GM19455 (cell line): ENCODE results near the gene OSBPL3.

Experiments
- ATAC-seq: cut with Tn5 transposase; IDR thresholded peaks from one replicate; pipeline ENCODE4 v1.9.1; 2021; ENCODE audit not compliant: unreplicated experiment

The OSBPL3 gene

DNA sequence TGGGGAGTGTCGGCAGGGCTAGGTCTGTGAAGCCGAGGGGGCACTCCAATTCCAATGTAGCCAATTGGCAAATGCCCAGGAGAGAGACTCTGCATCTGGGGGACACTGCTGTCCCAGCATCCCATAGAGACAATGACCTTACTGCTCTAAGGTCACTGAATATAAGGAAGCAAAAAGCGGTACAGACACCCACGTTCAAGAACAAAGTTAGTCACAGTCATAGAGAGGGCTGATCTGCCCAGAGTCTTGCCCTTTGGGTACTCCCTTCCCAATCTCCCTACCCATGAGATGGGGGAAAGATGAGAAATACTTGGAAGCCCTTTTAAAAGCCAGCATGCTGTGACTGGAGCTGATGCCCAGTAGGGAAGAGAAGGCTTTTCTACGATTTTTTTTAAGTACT is 146.4 kb downstream of the OSBPL3 start:
- no peak for ATAC-seq

DNA sequence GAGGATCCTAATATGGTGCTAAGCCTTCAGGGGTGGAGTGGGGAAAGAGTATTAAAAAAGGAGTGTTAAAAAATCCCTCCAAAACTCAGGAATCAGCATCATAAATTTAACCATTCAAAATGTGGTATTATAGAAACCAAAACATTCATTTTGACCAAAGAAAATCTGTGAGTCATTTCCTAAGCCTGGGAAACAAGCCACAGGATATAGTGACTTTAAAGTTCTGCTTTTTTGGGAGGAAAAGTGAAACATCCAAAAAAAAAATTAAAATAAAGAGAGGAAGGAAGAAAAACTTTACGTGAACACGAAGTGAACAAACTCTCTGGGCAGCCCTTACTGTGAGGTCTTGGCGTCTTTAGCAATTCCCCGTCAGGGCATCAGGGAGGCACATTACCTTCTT is 148.7 kb downstream of the OSBPL3 start:
- ATAC-seq = no peak

DNA sequence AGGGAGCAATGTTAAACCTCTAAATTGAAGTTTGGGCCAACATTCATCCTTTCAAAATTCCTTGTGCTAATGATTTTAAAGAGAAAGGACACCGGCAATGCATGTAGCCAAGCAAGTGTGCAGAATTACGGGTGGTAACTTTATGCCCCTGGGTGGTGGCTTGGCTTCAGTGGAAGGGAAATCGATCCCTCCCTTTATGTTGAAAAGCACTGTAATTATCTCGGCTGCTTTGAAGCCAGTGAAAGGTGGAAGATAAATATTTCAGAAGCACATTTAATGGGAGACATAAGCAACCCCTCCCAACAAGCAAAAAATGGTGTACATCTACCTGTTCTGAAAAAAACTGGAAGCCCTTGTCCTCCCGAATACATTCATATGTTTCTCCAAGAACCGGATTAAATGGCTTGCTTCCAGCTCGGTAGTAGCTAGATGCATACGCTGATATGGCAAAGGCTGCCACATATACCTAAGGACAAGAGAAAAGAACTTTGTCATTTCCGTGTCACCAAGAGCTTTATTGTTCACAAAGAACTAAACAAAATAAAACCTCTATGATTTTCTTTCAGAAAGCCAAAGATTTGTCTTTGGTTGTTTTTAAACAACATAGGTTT is 149.4 kb downstream of the OSBPL3 start:
- no peak for ATAC-seq

DNA sequence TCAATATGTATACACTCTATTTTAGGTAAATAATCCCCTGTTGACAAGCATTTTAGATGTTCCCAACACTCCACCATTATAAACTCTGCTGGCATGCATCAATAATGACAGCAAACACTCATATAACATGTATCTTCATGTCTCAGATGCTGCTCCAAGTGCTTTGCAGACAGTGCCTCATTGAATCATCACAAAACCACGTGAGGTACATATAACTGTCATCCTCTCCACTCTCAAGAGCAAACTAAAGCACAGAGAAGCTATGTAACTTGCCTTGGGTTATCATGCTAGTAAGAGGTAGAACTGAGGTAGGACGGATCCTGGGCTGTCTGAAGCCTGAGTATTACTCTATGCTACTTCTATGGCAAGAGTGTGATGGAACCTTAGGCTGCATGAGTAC is 150.2 kb downstream of the OSBPL3 start:
- ATAC-seq = no peak

DNA sequence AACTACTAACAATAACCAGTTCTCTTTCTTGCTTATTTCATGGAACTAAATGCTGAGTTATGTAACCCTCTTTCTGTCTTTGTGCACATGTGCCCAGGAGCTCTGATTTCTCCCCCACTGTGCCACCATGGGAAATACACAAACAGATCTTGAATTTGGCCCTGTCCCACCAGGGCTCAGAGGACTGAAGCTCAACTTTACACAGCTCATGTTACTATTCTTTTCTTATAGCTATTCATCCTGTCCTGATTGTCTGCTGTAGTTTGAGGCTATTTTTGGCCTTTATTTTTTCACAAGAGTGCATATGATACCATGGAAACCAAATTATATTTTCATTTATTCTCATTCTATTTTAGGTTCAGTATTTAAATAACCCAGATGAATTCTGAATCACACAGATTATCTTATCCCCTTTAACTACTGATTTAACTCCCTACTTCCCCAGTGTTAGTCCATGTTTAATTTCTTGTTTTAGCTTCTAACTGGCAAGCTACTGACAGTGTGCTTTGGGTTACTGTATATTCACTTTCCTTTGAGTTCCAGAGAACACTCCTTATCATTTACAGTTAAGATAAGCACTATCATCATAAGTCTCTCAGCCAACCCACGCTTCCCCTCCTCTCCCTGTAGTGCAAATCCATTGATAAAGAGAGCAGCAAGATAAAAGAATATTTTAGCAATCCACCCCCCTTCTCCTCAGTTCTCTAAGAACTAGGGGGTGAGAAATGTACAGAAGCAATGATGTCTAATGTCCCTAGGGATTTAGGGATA is 150.9 kb downstream of the OSBPL3 start:
- no peak for ATAC-seq

DNA sequence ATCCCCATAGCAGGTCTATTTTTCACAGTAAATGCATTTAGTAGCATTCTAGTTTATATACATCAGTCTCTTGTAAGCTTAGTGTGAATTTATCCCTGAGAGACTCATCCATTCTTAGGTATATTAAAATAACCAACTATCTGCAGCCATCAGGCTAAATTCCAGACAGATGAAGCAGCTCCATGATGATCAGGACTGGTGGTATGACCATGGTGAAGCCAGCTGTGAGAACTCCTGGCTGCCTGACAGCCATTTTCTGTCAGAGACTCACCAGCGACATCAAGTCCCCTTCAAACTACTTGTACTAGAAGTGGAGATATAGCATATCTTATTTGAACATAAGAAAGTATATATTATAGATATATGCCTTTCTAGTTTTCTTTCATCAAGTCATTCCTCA is 152.4 kb downstream of the OSBPL3 start:
- no peak for ATAC-seq

DNA sequence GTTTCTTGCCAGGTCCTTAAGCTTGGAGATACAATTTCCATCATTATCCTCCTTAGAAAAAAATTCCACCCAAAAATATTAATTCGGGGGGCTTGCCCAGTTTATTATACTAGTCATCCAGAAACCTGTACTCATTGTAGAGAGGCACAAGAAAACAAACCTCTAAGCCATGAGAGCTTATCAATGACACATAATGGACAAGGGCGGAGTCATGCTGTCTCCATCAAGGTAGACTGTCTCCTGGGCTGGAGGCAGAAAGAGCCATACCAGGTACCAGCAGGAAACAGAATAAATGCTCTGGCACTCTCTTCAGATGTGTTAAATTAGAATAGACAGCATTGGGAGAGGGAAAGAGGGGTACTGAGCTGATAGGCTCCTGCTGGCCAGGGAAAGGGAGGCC is 153.0 kb downstream of the OSBPL3 start:
- ATAC-seq = no peak

DNA sequence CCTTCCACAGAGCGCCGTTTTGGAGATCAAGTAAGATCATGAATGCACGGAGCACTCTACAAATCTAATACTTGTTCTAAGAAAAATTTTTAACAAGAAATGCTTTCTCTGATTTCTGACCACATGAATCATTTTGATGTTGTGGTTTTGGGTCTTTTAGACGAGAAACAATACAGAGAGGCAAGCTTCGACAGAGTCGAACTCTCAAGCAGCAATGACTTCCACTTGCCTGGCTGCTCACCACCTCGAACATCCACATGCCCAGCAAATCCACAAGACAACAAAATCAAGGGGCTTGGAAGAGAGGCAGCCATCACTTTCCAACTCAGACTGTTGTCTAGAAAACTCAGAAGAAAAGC is 153.3 kb downstream of the OSBPL3 start:
- no peak for ATAC-seq

DNA sequence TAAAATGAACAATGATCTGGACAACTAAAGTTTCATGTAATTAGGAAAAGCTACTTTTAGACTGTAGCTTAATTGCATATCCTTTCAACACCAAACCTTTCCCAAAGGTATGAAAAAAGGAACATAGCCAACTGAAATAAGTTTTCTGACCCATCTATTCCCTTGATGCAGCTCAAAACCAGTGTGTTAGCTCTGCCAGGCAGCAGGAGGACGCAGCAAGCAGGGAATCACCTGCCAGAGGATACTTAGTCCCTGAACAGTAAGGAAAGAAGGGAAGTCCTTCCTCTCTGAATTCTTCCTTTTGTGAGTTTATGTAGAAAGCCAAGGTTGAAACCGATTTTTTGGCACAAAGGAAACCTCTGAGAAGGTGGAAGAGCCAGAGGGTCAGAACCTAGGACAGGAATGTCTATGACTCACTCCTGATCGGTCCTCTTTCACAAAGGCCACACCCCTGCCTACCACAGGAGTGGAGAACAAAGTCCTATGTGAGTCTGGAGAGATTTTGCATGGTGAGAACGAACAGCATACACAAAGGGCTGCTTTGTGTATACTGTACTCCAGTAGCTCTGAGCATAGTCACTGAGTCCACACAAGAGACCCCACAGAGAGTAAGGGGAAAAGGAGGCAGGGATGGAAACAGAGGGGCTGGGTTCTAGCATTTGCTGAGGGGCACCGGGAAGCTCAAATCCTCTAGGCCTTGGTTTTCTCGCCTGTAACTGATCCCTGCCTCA is 153.9 kb downstream of the OSBPL3 start:
- no peak for ATAC-seq

DNA sequence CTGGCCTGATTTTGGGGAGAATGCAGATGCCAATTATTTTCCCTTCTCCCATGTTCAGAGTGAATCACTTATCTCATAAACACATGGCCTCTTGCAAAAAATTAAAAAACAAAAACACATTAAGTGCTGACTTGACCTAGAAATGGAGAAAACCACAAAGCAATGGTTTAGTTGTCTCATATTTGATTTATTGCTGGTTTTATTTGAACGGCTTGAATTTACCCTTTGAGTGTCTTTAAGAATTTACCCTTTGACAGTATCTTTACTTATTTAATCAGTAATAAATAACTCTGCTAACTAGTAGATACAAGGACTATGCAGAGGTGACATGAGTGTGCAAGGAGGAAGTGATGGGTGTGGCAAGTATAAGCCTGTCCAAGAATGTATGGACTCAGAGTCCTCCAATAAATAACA is 154.6 kb downstream of the OSBPL3 start:
- ATAC-seq = no peak

DNA sequence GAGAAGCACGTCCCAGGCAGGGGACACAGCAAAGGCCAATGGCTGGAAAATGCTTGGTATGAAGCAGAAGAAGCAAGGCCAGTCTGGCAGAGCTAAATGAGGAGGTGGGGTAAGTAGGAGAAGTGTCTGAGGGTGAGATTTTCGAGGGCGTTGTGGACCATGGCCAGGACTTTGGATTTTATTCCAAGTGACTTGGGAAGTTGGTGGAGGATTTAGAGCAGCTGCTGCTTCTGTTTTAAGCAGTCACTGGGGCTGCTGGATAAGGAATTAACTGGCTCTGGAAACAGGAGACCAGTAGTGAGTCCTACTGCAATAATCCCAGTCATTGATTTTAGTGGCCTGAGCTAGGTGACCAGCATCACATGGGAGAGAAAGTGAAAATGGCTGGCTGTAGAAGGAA is 155.1 kb downstream of the OSBPL3 start:
- no peak for ATAC-seq

DNA sequence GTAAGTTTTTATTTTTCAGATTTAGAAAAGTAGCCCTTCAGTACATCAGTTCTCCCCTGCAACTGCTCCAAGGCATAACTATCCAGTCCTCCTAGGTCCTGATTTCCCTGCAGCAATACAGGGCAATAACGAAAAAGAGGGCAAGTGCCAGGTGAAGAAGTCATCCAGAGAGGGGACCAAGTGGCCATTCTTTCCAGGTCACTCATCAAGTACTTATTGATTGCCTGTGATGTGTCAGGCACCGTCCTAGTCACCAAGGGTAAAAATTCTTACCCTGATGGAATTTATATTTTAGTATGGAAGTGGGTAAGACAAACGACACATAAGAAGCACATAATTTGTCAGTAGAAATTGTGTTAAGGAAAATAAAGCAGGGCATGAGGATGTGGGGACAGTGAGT is 155.6 kb downstream of the OSBPL3 start:
- ATAC-seq = no peak

DNA sequence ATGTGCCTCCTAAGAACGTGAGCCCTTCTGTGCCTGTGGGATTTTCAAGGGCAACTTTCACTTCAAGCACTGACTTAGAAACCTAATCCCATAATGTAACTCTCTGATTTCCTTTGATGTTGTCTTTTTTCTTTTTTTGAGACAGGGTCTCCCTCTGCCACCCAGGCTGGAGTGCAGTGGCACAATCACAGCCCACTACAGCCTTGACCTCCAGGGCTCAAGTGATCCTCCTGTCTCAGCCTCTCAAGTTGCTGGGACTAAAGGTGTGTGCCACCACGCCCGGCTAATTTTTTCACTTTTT is 158.3 kb downstream of the OSBPL3 start:
- no peak for ATAC-seq

DNA sequence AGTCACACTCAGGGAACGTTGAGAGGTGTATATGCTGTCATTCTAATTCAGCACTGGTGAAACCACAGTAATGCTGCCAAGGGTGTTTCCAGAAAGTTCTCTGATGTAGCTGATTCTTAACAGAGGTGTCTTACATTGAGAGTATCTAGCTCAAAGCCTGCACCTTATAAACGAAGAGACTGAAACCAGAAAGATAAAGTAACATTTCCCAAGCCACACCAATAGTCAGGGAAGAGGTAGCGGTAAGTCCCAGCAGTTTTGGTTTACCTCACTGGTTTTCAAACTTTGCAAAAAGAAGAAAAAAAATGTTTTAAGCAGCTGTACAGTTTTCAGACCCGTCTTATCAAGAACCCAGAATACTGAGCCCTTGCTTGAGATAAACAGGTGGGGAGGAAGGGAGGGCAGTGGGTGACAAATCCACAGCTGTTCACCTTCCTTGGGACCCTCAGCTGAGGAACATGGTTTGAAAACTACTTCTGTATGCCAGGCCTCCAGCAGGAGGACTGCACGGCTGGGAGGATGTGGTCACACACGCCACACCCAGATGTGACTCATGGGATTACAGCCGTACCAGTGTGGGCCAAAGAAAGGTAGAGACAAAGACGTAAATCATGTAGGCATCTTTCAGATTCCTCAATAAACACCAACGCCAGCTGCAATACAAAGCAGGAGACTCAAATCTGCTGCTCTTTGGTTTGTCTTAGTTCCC is 158.8 kb downstream of the OSBPL3 start:
- peak; percentile 77 for ATAC-seq

DNA sequence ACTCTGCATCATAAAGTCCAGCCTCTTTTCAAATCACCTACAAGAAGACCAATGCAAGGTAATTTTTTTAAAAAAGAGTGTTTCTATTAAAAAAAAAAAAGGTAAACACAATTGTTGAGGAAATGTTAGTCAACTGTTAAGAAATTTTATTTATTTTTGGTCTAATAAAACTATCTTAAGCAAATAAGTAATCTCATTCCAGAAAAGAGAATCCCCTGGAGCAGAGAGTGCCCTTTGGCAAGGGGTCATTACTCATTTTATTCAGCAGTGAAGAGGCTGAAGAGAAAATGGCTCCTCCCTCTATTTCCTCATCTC is 159.3 kb downstream of the OSBPL3 start:
- no peak for ATAC-seq

DNA sequence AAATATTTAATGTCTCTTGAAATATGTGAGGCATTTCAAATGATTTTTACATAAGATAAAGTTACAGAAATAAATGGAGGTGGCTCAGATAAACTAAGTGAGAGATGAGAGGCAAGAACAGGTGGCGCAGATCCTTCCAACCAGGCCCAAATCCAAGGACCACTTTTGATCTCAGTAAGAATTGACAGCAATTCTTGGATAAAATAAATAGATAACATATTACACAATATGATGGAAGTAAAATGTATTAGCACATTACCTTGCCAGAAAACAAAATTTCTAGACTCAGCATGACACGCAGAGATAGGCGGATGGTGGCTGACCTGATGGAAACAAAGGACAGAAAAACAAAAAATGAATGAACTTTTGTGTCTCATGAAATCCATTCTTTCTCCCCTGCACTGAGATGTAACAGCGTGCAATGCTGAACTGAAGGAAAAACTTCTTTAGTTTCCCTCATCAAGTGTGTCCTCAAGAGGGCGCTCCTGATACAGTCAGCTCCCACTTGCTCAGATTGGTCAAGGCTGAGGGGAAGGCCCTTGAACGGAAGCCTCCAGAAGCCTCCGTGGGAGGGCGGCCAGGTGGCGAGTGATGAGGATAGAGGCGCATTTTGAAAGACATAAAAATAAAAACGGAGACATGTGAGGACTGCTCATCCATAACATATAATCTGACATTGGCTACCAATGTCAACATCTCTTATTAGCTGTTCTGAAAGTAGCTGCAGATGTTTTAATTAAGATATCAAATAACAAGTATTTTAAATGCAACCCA is 159.9 kb downstream of the OSBPL3 start:
- ATAC-seq = peak; percentile 68

DNA sequence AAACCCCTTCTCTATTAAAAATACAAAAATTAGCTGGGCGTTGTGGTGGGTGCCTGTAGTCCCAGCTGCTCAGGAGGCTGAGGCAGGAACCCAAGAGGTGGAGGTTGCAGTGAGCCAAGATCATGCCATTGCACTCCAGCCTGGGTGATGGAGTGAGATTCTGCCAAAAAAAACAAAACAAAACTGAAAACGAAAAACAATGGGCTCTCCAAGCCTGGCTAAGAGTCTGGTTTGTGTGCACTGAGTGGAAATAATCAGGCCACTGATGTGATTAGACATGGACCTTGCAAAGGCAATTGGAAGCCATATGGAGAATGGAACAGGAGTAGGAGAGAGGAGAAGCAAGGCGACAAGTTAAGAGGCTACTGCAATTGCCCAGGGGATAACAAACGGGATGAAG is 162.6 kb downstream of the OSBPL3 start:
- ATAC-seq = no peak

DNA sequence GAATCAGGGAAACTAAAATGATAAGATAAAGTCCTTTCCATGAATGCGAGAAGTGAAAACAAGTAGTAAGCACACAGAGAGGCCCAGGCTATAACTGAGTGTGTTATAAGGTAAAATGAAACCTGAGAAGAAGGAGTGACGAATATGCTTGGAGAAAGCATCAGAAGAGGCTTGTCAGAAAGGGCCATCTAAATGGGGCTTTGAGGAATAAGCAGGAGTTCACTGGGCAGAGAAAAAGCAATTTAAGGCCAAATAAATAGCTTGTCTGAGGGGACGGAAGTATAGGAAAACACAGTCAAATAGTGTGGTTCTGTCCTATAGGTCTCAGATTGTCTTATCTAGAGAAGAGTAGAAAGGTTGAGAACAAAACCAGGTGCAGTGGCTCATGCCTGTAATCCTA is 163.1 kb downstream of the OSBPL3 start:
- ATAC-seq = no peak

DNA sequence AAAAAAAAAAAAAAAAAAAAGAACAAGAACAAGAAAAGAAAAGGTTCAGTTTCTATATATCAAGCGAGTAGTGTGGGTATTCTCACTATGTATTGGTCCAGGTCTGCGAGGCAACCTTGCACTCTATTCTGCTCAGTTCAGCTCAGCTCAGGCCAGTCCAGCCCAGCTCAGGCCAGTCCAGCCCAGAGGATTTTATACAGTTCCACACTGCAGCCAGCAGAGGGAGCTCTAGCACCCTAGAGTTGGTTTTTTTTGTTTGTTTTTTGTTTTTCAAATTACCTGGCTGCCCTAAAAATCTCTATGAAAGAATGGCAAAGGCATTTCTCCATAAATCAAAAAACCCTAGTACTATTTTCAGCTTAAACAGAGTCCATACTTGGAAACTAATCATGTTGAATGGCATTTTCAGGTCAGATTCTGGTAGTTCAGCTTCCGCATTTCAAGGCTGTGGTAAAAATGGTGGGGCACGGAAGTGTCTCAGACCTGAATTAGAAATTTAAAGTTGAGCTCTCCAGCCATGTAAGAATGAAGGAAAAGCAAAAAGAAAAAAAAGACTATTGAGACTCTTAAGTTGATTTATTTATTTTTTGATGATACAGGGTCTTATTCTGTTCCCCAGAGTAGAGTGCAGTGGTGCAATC is 167.6 kb downstream of the OSBPL3 start:
- peak; percentile 68 for ATAC-seq

DNA sequence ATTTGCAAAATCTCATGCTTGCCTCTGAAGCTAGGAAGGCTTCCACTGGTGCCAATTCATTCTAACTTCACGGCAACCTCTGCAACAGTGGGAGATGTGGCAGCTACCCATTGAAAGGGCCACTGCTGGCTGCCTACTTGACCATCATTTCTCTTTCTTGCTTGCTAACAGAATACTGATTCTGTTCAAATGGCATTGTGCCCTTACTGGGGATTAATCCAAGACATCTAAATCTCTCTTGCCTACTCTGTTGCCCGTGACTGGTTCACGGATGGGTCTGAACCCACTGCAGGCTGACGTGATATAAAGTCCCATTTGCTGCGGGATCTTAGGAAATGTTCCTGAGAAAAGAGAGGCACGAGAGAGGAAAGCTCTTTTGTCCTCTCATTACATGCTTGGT is 171.5 kb downstream of the OSBPL3 start:
- no peak for ATAC-seq

DNA sequence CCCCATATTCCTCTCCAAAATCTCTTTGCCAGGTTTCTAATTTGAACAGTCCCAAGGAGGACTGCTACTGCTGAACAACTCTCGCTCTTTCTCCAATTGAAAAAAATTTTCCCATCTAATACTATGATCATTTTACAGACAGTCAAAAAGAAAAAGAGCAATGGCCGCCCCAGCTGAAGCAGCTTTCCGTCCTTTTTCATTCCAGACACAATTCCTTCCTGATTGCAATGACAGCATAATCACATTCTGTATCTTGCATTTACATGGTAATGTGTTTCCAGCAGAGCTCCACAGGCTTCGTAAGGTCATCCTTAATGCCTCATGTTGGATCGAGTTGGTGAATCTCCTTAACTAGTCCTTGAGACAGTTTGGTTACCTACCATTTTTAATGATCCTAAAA is 177.7 kb downstream of the OSBPL3 start:
- no peak for ATAC-seq
